Stimulated activated CD4-positive, alpha-beta T cell treated with anti-CD3 and anti-CD28 coated beads, TNF-alpha, amount 100 ng/mL, for 1 hour (primary cell): ENCODE results near the gene SF3B5.
"Not testable (repeated sequence)": the region's sequence is repeated elsewhere in the genome, so short reads cannot be mapped to it uniquely, and the experiment has no call there.

Source experiments
- DNase-seq, 3 donors: peaks; one replicate each; pipeline ENCODE4 v3.0.0-alpha.2; 2020; ENCODE audit warnings: low read depth in 3 of 3, low spot score in 1 of 3

Gene SF3B5

GRCh38 chr6:144064402-144065212 lies 30.8 kb downstream of the SF3B5 start:
- peak; percentile 12 to 54 (median 13) for DNase-seq

- DNase-seq: peak; percentile 76 to 80 (median 77)
Measured at GRCh38 chr6:144063744-144064401, 31.5 kb downstream of the SF3B5 start.

- DNase-seq: no peak
Measured at GRCh38 chr6:144063246-144063743, 32.1 kb downstream of the SF3B5 start.

- DNase-seq: no peak
Measured at GRCh38 chr6:144062786-144063185, 32.6 kb downstream of the SF3B5 start.

- DNase-seq: no peak
Measured at GRCh38 chr6:144059139-144059538, 36.2 kb downstream of the SF3B5 start.

- peak in 1 of 3 donors; percentile 12 for DNase-seq
Measured at GRCh38 chr6:144055121-144055931, 40.0 kb downstream of the SF3B5 start.

GRCh38 chr6:144053601-144054000 lies 41.8 kb downstream of the SF3B5 start:
- no peak for DNase-seq

GRCh38 chr6:144052488-144052887 lies 42.9 kb downstream of the SF3B5 start:
- DNase-seq: no peak

GRCh38 chr6:144049386-144049785 lies 46.0 kb downstream of the SF3B5 start:
- DNase-seq: no peak

- DNase-seq: no peak
Measured at GRCh38 chr6:144047688-144048087, 47.7 kb downstream of the SF3B5 start.

GRCh38 chr6:144046672-144047071 lies 48.7 kb downstream of the SF3B5 start:
- DNase-seq: not testable (repeated sequence)

GRCh38 chr6:144044989-144045388 lies 50.4 kb downstream of the SF3B5 start:
- not testable (repeated sequence) for DNase-seq
